HG03064 (cell line): ENCODE results near the gene ACSM2A.
"Not testable (repeated sequence)": the region's sequence is repeated elsewhere in the genome, so short reads cannot be mapped to it uniquely, and the experiment has no call there.

Experiments used
- ATAC-seq: cut with Tn5 transposase; IDR thresholded peaks from one replicate; pipeline ENCODE4 v1.9.1; 2021; ENCODE audit warnings: low read depth; ENCODE audit not compliant: unreplicated experiment

ACSM2A gene, protein sequence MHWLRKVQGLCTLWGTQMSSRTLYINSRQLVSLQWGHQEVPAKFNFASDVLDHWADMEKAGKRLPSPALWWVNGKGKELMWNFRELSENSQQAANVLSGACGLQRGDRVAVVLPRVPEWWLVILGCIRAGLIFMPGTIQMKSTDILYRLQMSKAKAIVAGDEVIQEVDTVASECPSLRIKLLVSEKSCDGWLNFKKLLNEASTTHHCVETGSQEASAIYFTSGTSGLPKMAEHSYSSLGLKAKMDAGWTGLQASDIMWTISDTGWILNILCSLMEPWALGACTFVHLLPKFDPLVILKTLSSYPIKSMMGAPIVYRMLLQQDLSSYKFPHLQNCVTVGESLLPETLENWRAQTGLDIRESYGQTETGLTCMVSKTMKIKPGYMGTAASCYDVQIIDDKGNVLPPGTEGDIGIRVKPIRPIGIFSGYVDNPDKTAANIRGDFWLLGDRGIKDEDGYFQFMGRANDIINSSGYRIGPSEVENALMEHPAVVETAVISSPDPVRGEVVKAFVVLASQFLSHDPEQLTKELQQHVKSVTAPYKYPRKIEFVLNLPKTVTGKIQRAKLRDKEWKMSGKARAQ

DNA sequence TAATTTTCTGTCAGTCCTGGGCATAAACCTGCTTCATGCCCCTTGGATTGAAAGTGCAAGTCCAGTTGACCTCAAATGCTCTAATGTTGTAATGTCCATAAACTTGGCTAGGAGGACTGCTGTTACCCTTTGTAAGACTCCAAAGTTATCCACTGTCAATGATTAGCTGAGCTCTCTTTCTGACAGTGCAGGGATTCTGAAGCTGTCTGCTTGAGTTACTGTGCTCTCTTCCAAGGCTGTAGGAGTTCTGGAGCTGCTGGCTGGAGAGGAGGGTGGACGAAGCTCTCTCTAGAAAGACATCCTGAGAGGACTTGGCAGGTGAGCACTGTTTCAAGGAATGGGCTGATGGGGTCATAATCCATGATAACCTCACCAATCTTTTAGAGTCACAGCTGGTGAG is at the start of gene ACSM2A:
TSS of gene ACSM2A (plus strand) at position 158 of the 400 bp plus-strand sequence. CDS start 8,594 bp downstream, outside the sequence.
- not testable (repeated sequence) for ATAC-seq

DNA sequence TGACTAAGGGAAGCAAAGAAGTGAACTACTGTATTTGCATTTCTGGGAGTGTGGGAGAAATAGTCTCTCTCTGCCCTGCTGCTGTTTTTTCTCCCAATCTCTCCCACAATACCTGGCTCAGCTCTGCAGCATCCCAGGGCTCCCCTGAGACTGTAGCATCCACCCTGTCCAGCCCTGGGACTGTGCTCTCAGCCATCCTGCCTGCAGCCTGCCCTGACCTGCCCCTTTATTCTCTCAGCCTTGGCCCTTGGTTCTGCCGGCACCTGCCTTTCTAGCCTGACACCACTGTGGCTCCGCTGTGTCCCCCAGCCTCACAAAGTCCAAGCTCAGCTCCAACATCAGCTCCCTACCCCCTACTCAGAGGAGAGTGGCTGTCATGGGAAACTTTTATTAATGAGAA is 48.7 kb upstream of the ACSM2A start:
- ATAC-seq = no peak

DNA sequence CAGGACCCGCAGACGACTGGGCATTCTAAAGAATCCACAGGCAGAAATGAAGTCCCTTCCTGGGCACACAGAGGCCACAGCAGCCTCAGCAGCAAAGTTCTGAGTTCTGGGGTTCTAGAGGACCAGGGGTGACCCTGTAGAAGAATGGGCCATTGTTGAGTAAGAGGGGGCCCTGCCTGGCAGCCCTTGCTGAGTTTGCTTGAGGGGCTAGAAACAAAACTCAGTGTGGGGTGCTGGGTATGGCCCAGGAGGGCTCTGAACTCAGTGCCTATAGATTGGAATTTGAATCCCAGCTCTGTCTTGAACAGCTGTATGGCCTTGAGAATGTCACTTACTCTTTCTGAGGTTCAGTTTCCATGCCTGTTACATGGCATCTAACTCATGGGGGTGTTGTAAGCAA is 46.7 kb upstream of the ACSM2A start, which contains the start of gene PDILT:
TSS of gene PDILT (minus strand) at position 101 of the 400 bp plus-strand sequence. CDS start 5,437 bp downstream, outside the sequence.
- ATAC-seq = no peak

DNA sequence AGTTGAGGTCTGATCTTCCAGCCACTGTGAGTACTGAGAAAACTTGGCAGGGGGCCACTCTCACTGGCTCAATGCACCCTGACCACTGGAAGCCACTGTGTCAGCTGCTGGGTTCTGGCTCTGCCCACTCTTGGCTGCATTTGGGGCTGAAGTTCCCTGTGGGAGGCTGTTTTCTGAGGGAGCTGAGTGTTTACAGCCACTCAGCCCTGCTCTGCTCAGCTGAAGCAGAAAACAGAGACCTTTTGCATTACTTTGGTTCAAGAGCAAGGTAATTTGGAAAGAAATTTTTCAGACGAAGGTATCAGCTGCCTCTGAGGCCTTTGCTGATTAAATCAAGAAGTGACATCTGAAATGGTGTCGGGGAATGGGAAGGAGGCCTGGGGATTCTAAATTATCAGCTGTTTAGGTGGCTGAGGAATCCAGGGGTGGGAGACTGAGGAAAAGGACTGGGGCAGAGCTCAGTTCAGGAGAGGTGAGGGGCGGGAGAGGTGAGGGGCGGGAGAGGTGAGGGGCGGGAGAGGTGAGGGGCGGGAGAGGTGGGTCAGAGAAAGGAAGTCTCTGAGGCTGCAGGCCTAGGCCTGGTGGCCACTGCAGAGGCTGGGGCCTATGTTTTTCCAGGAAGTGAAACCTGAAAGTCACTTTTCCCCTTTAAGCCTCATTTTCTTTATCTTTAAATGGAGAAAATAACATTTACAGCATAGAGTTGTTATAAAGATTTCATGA is 41.8 kb upstream of the ACSM2A start, which contains the start of gene ACSM5:
TSS of gene ACSM5 (plus strand) at position 137 of the 723 bp plus-strand sequence. CDS start 1,951 bp downstream, outside the sequence.
- ATAC-seq = no peak

DNA sequence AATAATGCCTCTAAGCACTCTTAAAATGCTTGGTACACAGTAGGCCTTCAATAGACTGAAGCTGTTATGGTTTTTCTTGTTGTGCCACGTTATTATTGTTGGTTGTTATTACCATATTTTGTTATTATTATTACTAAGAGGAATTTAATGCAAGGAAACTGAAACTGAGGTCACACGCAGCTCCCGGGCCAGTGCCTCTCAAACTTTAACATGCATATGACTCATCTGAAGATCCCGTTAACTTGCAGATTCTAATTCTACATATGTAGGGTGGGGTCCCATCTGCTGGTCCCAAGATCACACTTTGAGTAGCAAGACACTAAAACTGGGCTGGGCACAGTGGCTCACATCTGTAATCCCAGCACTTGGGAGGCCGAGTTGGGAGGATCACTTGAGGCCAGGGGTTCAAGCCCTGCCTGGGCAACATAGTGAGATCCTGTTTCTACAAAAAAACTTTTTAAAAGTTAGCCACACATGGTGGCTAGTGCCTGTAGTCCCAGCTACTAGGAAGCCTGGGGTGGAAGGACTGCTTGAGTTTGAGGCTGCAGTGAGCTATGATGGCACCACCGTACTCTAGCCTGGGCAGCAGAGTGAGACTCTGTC is 41.1 kb upstream of the ACSM2A start:
- no peak for ATAC-seq

DNA sequence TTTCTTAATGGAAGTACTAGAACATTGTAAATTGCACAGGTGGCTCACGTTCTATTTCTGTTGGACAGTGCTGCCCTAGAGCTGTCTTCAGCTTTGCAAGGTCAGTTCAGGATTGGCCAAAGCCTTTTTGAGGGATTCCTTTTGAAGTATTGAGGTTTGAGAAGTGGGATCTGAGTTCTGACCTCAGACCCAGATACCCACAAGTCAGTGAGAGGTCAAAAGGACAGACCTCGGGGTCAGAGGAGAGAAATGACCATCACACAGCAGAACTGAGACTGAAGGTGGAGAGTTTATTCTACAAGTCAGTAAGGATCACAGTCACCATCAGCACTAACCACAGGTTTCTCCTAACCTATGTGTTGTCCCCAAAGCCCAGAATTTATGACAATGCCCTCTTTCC is 40.3 kb upstream of the ACSM2A start:
- ATAC-seq = no peak

DNA sequence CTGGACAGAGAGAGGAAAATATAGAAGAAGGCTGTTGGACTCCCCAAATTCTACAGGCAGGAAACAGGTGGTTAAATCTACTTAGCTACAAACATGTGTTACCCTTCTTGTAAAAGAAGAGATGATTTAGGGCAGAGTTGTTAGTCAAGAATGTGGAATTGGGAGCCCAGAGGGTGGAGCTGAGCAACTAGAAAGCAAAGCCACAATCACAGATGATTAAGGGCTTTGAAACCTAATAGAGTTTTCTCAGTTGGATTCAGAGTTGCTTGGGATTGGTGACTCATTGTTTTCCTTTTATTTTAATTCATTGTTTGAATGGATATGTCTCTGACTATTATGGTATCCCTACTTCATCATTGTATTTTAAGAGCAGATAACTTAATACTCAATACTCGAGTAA is 35.8 kb upstream of the ACSM2A start:
- no peak for ATAC-seq

DNA sequence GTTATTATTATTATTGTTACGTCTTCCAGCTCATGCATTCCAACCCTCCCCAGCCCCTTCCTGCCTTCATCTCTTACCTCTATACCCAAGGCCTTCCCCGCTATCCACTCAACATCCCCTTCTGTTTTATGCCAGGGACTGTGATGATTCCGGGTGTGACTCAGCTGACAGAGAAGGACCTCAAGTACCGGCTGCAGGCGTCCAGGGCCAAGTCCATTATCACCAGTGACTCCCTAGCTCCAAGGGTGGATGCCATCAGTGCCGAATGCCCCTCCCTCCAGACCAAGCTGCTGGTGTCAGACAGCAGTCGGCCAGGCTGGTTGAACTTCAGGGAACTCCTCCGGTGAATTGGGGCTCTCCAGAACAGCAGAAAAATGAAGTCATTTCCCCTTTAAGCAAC is 32.2 kb upstream of the ACSM2A start:
- ATAC-seq = not testable (repeated sequence)

DNA sequence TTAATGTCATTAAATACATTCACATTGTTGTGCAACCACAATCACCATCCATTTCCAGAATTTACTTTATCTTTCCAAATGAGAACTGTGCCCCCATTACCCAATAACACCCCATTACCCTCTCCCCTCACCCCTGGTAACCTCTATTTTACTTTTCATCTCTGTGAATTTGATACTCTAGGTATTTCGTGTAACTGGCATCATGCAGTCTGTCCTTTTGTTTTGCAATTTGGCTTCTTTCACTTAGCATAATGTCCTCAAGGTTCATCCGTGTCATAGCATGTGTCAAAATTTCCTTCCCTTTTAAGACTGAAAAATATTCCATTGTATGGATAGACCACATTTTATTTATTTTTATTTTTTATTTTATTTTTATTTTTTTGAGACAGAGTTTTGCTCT is 29.6 kb upstream of the ACSM2A start:
- ATAC-seq = not testable (repeated sequence)

DNA sequence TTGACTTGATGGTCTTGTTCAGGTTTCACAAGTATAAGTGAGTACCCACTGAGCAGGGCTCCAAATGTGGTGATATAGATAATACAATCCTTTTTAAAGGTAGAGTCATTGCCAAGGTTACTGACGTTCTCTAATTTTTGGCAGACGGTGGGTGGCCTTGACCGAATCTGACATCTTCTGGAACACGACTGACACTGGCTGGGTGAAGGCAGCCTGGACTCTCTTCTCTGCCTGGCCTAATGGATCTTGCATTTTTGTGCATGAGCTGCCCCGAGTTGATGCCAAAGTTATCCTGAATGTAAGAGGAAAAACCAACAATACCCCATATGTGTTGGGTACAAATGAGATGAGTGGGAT is 27.6 kb upstream of the ACSM2A start:
- not testable (repeated sequence) for ATAC-seq

DNA sequence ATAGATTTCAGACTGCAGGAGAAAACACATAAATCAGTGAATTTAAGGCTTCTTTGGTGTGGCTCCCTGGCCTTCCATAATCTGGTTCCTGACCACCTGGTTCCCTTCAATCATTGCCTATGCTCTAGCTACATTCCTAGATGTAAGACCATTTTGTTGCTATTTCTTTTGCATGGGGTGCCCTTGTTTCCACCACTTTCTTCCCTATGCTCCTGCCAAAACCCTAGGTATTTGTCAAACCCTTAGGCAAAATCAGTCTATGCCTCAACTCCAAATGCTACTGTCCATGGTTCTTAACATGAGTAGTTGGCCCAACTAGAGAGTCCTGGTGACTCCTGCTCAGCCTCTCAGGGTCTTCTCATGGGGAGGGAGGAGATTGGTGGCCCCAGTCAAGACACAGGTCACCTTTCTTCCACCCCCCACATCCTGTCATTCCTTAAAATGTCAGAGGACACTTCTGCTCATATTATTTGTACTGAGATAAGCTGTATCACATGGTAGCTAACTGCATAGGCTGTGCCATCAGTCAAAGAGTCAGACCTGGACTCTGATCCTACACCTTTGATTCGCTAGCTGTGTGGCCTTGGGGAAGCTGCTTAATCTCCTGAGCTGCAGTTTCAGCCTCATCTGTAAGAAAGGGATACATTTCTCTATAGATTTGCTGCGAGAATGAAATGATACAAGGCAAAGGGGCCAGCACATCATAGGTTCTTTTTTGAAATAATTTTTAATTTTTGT is 27.0 kb upstream of the ACSM2A start:
- ATAC-seq = no peak

DNA sequence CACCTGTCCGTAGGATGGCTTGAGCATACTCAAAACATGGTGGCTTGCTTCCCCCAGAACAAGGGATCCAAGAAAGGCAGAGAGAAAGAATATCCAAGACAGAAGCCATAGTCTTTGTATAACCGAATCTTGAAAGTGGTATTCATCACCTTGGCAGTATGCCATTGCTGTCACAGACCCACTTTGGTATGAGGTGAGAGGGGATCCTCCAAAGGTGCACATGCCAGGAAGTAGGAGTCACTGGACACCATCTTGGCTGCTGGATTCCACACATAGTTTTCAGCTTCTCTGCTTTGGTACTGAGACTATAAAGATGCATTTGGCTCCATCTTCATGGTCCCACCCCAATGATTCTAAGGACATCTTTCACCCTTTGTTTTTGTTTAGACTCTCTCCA is 23.9 kb upstream of the ACSM2A start:
- not testable (repeated sequence) for ATAC-seq

DNA sequence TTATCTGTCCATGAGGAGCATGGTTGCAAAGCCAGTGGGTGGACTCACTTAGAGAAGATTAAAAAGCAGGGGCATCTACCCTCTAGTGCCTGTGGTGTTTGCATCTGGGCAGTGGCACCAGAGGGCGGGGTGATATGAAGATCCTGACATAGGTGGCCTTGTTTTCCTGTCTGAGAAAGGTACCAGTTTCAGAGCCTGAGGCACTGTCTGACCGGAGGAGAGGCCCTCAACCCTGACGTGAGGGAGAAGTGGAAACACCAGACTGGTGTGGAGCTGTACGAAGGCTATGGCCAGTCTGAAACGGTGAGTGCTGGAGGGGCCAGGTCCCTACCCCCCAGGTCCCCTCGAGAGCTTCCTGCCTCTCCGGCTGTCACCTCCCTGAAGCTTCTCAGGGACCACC is 21.8 kb upstream of the ACSM2A start:
- ATAC-seq = not testable (repeated sequence)

DNA sequence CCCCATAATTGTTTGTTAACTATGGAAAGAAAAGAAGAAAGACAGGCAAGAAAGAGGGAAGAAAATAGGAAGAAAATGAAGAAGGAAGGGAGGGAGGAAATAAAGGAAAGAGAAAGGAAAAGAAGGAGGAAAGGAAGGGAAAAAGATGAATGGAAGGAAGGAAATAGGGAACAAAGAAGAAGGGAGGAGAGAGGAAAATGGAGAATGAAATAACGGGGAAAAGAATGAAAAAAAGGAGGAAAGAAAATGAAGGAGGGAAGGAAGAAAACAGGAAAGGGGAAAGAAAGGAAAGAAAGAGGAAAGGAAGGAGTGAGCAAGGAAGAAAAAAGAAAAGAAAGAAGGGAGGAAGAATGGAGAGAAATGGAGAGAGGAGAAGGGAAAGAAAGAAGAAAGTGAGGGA is 20.8 kb upstream of the ACSM2A start:
- not testable (repeated sequence) for ATAC-seq

DNA sequence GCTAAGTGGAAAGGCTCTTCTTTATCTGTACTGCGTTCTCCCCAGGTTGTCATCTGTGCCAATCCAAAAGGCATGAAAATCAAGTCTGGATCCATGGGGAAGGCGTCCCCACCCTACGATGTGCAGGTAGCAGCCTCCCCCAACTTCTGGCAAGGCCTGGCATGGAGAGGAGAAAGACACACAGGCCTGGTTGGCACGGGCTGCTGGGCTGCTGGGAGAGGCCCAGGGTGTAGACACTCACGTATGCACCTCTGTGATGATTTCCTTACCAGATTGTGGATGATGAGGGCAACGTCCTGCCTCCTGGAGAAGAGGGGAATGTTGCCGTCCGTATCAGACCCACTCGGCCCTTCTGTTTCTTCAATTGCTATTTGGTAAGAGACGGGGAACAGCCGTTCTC is 20.4 kb upstream of the ACSM2A start:
- ATAC-seq = no peak

DNA sequence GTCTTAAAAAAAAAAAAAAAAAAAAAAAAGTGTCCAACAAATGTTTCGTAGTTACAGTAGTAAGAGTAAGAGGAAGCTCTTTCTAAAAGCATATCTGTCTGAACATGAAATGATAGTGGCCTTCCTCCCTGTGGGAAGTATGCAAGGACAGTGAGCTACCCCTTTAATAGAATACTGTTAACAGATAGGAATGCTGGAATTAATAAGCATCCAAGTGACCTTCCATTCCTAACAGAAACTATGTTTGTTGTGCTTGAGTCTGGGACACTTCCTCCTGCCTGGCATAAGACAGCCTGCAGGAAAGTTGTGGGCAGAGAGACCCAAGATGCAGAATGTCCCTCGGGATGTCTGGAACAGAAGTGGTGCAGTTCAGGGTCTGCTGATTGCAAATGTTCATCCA is 12.4 kb upstream of the ACSM2A start:
- ATAC-seq = not testable (repeated sequence)

DNA sequence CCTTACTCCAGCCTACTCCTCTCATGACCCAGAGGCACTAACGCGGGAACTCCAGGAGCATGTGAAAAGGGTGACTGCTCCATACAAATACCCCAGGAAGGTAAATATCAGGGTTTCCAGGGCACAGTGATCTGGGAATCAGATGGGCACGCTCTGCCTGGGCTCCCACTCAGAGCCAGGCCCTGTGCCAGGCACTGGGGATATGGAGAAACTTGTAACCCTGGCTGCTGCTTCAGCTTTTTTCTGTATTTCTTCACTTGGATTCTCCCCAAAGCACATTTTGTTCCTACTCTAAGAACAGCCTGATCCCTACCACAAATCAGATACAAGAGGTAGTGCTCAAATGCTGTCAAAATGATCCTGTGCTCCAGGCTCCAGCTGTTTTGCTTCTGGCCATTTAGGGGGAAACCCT is 11.5 kb upstream of the ACSM2A start:
- ATAC-seq = not testable (repeated sequence)

DNA sequence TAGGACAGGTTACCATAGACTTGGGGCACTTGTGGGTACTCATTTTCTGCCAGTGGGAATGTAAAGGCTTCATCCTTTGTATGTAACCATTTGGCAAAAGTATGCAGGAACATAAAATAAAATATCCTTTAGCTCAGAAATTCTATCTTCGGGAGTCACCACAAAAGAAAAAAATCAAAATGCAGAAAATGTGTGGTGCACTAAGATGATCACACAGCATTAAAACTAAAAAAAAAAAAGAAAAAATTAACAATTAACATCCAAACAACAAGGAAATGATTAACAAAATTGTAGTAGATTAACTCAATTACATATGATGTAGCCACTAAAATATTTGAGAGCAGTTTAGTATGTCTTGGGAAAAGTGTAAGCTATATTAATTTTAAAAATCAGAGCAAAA is 10.6 kb upstream of the ACSM2A start:
- not testable (repeated sequence) for ATAC-seq

DNA sequence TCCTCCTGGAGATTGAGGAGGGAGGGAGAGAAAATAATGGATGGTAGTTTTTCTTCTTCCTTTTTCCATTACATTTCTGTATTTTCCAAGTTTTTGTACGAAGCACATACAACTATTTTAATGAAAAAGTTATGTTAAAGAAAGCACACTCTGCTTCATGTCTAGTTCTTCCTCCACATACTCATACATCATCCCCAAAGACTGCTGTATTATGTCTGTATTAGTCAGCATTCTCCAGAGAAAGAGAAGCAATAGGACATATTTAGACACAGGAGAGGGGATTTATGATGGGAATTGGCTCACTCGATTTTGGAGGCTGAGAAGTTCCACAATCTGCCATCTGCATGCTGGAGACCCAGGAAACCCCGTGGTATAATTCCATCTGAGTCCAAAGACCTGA is 10.1 kb upstream of the ACSM2A start:
- no peak for ATAC-seq

DNA sequence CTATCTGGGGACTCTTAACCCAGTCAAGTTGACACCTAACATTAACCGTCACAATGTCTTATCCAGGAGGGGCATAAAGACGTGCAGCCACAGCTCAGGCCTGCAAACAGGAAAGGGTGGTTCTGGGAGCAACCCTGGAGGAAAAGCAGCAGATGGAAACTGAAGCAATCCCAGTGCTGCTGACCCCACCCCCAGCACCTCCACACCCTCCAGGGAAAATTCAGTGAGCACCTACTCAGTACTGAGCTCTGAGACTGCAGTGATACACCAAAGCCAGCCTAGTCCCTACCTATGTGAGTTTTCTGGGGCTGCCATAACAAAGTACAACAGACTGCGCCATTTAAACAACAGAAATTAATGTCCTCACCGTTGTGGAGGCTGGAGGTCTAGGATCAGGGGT is 9.5 kb upstream of the ACSM2A start:
- not testable (repeated sequence) for ATAC-seq
